Measurements from ENCODE around the gene TARBP1.
"Not testable (repeated sequence)": the region's sequence is repeated elsewhere in the genome, so short reads cannot be mapped to it uniquely, and the experiment has no call there.

Gene TARBP1

DNA sequence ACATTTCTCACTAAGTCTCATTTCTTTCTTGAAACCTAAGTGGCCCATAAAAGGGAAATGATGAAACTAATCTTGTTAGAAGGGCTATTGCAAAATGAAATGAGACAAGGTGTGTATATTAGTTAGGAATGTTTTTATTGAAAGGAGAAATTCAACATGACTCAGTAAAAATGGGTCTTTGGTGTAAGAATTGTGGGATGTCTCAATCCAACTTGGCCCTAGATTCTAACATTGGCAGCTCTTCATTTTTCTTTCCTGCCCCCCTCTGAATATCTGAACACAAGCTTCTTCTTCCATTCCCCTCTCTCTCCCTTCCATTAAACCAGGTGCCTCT lies 26.8 kb upstream of the TARBP1 start:
- DNase-seq: no peak

DNA sequence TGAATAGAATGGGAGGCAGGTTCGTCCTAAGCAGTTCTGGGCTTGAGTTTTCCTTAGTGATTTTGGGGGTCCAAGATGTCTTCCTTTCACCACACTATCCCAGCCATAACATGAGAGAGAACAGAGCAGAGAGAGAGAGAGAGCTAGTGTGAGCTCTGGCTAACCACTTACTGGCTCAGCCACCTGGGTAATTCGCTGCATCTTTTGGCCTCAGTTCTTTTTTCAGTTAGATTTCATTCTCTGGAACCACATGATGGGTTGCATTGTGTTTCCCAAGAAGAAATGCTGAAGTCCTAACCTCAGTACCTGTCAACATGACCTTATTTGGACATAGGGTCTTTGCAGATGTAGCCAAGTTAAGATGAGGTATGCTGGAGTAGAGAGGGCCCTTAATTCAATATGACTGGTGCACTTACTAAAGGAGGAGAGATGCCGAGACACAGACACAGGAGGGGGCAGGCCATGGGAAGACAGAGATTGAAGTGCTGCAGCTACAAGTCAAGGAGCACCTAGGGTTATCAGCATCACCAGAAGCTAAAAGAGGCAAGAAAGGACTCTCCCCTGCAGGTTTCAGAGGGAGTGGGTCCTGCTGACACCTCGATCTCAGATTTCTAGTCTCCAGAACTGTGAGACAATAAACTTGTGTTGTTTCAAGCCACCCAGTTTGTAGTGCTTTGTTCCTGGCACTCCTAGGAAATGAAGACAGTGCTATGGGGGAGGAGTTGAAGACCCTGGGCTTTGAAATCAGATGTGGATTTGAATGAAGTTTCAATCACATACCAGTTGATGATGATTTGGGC lies 26.2 kb upstream of the TARBP1 start:
- DNase-seq: no peak

DNA sequence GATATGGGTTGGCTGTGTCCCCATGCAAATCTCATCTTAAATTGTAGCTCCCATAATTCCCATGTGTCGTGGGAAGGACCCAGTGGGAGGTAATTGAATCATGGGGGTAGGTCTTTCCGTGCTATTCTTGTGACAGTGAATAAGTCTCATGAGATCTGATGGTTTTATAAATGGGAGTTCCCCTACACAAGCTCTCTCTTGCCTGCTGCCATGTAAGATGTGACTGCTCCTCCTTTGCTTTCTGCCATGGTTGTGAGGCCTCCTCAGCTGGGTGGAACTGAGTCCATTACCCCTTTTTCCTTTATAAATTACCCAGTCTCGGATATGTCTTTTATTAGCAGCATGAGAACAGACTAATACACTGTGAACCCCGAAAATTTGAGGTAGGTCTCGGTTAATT lies 25.3 kb upstream of the TARBP1 start:
- DNase-seq: not testable (repeated sequence)

DNA sequence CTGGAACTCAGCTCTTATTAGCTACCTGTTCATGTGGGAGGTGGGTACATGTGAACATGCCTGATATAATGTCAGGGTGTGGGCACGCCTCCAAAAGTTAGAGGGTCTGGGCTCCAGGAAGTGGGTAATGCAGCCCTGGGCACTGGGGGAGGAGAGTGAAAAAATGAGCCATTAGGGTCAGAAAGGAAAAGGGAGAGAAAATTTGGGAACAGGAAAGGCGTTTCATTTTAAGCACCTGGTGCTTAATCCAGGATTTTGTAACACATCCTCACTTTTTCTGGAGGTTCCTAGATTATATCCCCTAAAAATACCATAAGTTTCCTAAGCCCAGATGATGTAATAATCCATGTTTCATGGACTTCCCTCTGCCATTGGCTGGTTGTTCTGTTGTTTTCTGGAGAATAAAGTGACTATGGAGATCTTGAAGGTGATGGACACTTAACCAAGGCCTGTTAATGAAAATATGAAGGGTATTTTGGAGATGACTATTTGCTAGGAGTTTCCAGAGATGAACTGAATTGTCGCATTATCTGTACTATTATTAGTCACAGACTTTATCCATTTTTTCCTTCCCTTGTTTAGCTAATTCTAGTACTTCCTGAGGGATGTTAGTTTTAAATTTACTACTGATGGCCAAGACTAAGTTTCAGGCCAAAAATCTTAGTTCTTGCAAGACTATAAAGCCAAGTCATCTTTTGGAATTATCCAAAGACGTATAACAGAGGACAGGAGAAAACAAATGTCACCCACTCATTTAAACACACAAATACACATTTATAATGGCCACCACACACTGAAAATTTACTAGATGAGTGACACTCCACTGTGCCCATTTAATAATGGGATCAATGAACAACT lies 24.4 kb upstream of the TARBP1 start:
- DNase-seq: no peak

DNA sequence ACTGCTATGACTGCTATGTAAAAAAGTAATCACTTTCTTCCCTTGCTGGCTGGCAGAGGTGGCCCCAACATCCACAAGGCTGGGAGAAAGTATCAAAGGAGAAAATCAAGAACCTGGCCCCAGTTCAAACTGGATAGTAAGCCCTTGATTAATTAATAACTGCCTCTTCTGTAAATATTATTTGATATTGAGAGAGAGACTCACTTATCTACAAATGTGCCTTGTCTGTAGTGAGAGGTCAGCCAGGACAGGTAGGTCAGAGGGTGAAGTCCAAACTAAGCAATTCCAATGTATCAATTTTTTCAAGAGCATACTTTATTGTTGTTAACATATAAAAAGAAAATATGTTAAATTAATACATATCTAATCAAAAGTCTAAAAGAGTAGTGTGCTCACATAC lies 23.8 kb upstream of the TARBP1 start:
- no peak for DNase-seq

DNA sequence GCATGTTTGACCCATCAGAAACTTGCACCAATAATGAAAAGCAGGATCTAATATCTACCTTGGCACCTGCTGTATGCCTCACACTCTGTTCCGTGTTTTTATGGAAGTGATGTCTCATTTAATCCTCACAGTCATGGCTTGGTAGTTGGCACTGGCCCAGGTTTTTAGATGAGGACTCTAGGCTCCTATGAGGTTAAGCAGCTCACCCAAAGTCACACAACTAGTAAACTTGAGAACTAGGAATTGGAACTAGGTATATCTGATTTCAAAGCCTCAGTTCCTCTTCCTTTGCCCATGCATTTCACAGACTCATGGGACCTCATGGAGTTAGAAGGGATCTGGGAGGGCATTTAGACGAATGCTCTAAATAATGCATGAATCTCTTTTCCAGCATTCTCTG lies 21.3 kb upstream of the TARBP1 start:
- no peak for DNase-seq

DNA sequence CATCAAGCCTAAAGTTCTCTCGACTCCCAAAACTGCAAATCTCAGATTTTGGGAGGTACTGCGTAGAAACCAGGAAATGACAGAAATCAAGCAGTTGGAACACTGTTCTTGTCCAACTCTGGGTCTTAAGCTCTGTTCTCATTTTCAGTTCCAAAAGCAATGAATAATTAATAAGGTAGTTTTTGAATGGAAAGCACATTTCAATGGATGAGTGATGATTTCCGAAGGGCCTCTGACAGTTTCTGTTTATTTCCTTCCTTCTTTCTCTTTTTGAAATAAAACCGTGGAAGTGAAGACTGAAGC lies 20.9 kb upstream of the TARBP1 start:
- DNase-seq: no peak

DNA sequence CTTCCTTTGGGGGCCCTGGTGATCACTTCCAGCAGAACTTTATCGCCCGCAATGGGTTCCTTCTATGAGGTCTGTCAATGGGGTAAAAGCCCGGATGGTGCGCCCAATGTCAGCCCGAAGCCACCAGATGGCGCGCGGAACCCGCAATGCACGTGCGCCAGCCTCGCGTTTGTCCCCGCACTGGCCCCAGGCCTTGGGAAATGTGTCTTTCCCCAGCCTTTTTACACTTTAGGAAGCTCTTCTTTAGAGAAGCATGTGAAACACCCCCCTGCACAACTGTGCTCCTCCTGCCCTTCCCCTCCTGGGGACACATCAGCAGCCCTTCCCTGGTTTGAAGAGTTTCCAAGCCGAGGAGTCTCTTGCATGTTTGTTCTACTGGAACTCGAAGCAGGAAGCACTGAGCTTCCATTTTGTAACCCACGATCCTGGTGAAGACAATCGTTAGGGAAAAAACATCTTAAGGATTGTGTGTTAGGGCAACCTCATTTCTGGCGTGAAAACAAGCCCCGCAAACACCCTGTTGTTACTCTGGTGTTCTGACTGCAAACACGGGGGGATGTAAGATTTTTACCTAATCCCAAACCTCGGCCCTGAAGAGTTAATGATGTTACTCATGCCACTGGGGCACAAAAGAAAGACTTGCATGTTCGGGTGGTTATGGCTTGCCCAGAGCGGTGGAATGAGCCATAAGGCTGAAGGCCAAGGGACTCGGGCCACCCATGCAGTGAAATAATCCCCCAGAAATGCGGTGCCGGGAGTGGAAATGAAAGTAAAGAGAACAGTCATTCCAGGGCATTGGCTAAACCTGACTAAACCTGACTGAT lies 20.4 kb upstream of the TARBP1 start:
- peak; percentile 91 for DNase-seq

DNA sequence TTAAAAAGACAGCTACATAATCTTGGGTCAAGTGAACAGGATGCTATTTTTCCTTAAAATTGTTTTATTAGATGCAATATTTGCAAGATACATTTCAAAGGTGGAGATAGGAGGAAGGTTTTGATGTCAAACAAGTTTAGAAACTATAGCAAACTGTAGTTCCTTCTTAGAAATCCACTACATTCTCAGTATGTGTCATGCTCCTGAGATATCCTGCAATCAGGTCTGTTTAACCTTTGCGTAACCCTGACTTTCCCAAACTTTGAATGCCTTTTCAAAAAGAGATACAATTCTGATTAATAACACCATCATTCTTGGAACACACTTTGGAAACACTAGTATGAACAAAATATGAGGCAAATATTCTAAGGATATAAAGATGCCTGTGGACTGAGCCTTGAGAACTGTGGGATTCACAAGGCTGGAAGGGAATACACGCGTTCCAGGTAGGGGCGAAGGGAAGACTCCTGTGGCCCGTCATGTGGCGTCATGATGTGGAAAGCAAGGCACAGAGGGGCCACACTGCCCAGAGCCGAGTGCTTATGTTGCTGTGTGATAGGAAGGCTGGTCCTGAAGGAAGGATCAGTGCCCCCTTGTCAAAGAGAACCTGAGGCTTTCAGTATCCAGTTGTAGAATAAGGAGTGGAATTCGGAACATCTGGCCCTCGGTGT lies 19.6 kb upstream of the TARBP1 start:
- DNase-seq: no peak

DNA sequence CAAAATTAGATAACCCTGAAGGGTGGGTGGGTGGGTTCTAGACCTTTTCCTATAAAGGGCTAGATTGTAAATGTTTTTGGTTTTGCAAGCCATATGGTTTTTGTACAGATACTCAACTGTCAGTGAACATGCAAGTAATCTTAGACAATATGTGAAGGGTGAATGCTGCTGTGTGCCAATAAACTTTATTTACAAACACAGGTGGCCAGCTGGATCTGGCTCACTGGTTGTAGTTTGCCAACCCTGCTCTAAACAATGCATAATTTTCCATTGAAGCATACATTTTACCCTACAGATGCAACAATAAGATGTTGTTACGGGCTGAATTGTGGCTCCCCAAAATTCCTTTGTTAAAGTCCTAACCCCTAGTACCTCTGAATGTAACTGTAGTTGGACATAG lies 18.6 kb upstream of the TARBP1 start:
- DNase-seq: no peak

- DNase-seq: no peak
Observed at GRCh38 chr1:234495231-234495990, 16.4 kb upstream of the TARBP1 start.

GRCh38 chr1:234494049-234494448 lies 15.1 kb upstream of the TARBP1 start:
- DNase-seq: no peak

DNA sequence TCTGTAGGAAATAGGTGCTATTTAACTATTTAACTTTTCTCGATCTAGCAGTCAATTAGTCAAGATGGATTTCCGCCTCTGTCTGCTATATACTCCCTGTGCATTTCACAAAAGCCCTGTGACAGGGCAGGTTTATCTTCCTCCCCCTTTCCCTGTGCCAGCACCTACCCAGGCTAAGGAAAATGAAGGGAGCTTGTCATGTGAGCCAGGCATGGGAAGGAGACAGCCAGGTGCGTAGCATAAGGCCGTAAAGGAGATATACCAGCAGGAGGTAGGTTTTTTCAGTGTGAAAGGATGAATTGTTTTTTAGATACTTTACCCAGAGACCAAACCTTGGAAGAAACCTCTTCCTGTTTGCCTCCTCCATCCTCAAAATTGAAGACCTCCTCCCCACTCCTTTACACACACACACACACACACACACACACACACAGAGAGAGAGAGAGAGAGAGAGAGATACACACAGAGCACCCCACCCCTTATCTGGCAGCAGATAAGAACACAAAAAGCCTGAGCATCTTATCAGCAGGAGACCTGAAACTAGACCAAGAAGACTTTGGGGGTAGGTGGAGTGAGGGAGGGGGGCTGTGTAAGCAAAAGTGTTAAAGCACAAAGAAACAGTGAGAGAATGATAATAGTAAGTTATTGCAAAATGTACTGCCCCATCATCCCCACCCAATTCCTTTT lies 12.0 kb upstream of the TARBP1 start:
- peak; percentile 39 for DNase-seq

GRCh38 chr1:234489698-234490077 lies 10.7 kb upstream of the TARBP1 start:
- DNase-seq: no peak

DNA sequence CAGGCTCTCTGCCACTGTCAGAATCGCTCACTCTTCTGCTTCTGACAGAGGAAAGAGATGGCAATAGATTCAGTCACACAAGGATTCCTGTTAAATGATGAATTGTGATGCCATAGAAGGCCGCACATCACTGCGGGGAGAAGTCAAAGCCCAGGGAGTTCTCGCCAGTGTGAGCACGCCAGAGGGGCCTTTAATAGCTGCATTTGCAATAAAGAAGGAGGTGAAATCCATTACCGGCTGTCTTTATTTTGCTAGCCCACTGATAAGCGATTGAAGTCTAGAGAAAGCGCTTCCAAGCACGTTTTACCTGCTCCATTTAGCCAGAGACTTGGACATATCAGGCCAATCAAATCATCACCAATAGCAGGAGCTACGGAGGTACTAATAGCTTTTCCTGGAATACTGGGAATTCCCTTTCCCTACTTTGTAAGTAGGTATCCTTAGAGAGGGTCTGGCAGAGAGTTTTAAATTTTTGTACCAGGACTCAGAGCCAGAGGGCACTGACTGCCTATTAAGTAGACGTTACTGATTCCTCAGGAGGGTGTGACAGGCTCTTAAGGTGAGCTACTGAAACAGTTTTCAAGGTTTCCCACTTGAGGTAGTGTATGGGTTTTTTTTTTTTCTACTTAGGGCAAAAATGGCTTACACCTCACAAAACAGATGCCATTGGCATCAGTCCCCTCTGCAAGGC lies 10.2 kb upstream of the TARBP1 start:
- no peak for DNase-seq

GRCh38 chr1:234488054-234489006 lies 9.4 kb upstream of the TARBP1 start:
- DNase-seq: no peak

GRCh38 chr1:234486858-234487840 lies 8.2 kb upstream of the TARBP1 start:
- DNase-seq: peak; percentile 29

GRCh38 chr1:234484991-234485739 lies 6.2 kb upstream of the TARBP1 start:
- DNase-seq: no peak
